CD4-positive, alpha-beta memory T cell (primary cell): ENCODE results near the gene STIL. TPM values are rescaled to one million over a fixed set of nuclear protein-coding genes. Genes with fewer than 3 reads are reported as not detected.

Experiments used
- CTCF ChIA-PET: fragments of 350-600 bp; sonication (Branson Sonifier 250); formaldehyde crosslinking; loops from one replicate; lab custom pipeline; 2021; ENCODE audit warnings: inconsistent platforms; ENCODE audit not compliant: partially characterized antibody; lab: Charles Lee
- POLR2A ChIA-PET: fragments of 350-600 bp; sonication (Branson Sonifier 250); formaldehyde crosslinking; loops from one replicate; lab custom pipeline; 2021; ENCODE audit not compliant: partially characterized antibody; lab: Charles Lee
- DNase-seq, 5 donors: peaks; one replicate each; pipeline versions ENCODE4 v3.0.0 to v3.0.0-alpha.2; 2020 to 2022; ENCODE audit warnings: mixed read lengths in 1 of 5
- H3K27ac ChIP-seq: one replicate; pipeline ENCODE4 v1.7.0; 2013; ENCODE audit warnings: low read depth, low read length
- H3K27me3 ChIP-seq: 2 replicates; pipeline ENCODE4 v1.7.0; 2013; ENCODE audit warnings: mild to moderate bottlenecking, low read length, moderate library complexity; ENCODE audit not compliant: insufficient read depth
- H3K36me3 ChIP-seq: 2 replicates; pipeline ENCODE4 v1.7.0; 2013; ENCODE audit warnings: mild to moderate bottlenecking, low read length, moderate library complexity; ENCODE audit not compliant: insufficient read depth
- H3K4me1 ChIP-seq: 2 replicates; pipeline ENCODE4 v1.7.0; 2013; ENCODE audit warnings: mild to moderate bottlenecking, low read length, moderate library complexity; ENCODE audit not compliant: insufficient read depth
- H3K4me3 ChIP-seq, 2 donors: one replicate each; pipeline ENCODE4 v1.7.0; 2013; ENCODE audit warnings: low read length in 2 of 2, mild to moderate bottlenecking in 1 of 2
- H3K9me3 ChIP-seq, 2 donors: one replicate each; pipeline ENCODE4 v1.7.0; 2013; ENCODE audit warnings: low read length in 2 of 2, control low read depth in 1 of 2; ENCODE audit not compliant: control insufficient read depth in 1 of 2
- H3K27ac Mint-ChIP-seq, 7 donors: one replicate each; pipeline ENCODE4 v1.8.0; 2020 to 2021; ENCODE audit warnings: mixed read lengths in 7 of 7, mild to moderate bottlenecking in 6 of 7, inconsistent platforms in 3 of 7, moderate library complexity in 3 of 7
- H3K27me3 Mint-ChIP-seq, 2 donors: one replicate each; pipeline ENCODE4 v1.8.0; 2020 to 2021; ENCODE audit warnings: mixed read lengths in 2 of 2
- H3K36me3 Mint-ChIP-seq, 2 donors: one replicate each; pipeline ENCODE4 v1.8.0; 2020 to 2021; ENCODE audit warnings: mixed read lengths in 2 of 2, inconsistent platforms in 1 of 2, mild to moderate bottlenecking in 1 of 2
- H3K4me1 Mint-ChIP-seq, 4 donors: one replicate each; pipeline ENCODE4 v1.8.0; 2020 to 2021; ENCODE audit warnings: mixed read lengths in 4 of 4, mild to moderate bottlenecking in 1 of 4
- H3K4me3 Mint-ChIP-seq, 8 donors: one replicate each; pipeline ENCODE4 v1.8.0; 2020 to 2021; ENCODE audit warnings: mixed read lengths in 8 of 8, mild to moderate bottlenecking in 7 of 8, moderate library complexity in 6 of 8, inconsistent platforms in 3 of 8
- H3K9me3 Mint-ChIP-seq, 8 donors: one replicate each; pipeline ENCODE4 v1.8.0; 2020 to 2021; ENCODE audit warnings: mixed read lengths in 8 of 8, mild to moderate bottlenecking in 5 of 8, inconsistent platforms in 3 of 8, moderate library complexity in 1 of 8
- intact Hi-C: fragments of 100-400 bp; cut with micrococcal nuclease; formaldehyde crosslinking; loops from one replicate; pipeline ENCODE4 v1.15.1; 2023
- polyA plus RNA-seq, 2 donors: library from polyadenylated mRNA; unstranded; fragments of 300-500 nt; fragmentation: Illumina TruSeq; gene quantifications; one replicate each; pipeline ENCODE4 v1.2.3, GENCODE V29; 2021
- total RNA-seq, 2 experiments: library from RNA; stranded (reverse); gene quantifications; one replicate each; pipeline ENCODE4 v1.2.3, GENCODE V29; 2021

The STIL gene
- total and polyA plus RNA-seq, 4 experiments from 2014 or later: 0.34 to 2.6 (median 1.3) TPM

GRCh38 chr1:47230692-47231300, 83.2 kb downstream of the STIL start:
- Histone ChIP-seq H3K9me3 (no peaks in the 10 kb centered on the region), H3K4me1 (peaks cover 33% of the 10 kb centered on the region), H3K36me3 (no peaks in the 10 kb centered on the region), H3K27ac (no peak overlapping the region), H3K4me3 (no peak overlapping the region), H3K27me3 (peaks cover 59% of the 10 kb centered on the region)
- peaks cover 72 to 73% of the 10 kb centered on the region in 2 donors for H3K27me3 Mint-ChIP-seq
- ChIA-PET CTCF (no interaction called here), POLR2A (no interaction called here)
- H3K4me1 Mint-ChIP-seq: peaks cover 16 to 45% (median 30%) of the 10 kb centered on the region in 4 donors
- peak overlapping the region in 6 of 8 donors; percentile 36 to 90 (median 81) for H3K4me3 Mint-ChIP-seq
- H3K9me3 Mint-ChIP-seq: peaks cover 0 to 5% (median 0%) of the 10 kb centered on the region in 8 donors
- no peak overlapping the region for H3K27ac Mint-ChIP-seq
- H3K36me3 Mint-ChIP-seq: no peaks in the 10 kb centered on the region
- DNase-seq: peak in 2 of 5 donors; percentile 12 to 17
- intact Hi-C loops: no loop called here

- H3K36me3 Mint-ChIP-seq: no peaks in the 10 kb centered on the region
- ChIA-PET POLR2A (interaction anchor here (0.6 kb wide), 1 partner anchor 84 kb away, joined by 3 read pairs; the partner anchor contains the start of gene STIL), CTCF (no interaction called here)
- Histone ChIP-seq H3K4me1 (peaks cover 33% of the 10 kb centered on the region), H3K4me3 (no peak overlapping the region), H3K27me3 (peaks cover 59% of the 10 kb centered on the region), H3K36me3 (no peaks in the 10 kb centered on the region), H3K27ac (no peak overlapping the region), H3K9me3 (no peaks in the 10 kb centered on the region)
- H3K27me3 Mint-ChIP-seq: peaks cover 72% of the 10 kb centered on the region in 2 donors
- H3K27ac Mint-ChIP-seq: peak overlapping the region in 1 of 7 donors; percentile 15
- no peak for DNase-seq
- peaks cover 0 to 5% (median 0%) of the 10 kb centered on the region in 8 donors for H3K9me3 Mint-ChIP-seq
- intact Hi-C loops: no loop called here
- peaks cover 17 to 46% (median 31%) of the 10 kb centered on the region in 4 donors for H3K4me1 Mint-ChIP-seq
- H3K4me3 Mint-ChIP-seq: peak overlapping the region; percentile 20 to 90 (median 60)
Measured at GRCh38 chr1:47229886-47230691, 83.9 kb downstream of the STIL start.

DNA sequence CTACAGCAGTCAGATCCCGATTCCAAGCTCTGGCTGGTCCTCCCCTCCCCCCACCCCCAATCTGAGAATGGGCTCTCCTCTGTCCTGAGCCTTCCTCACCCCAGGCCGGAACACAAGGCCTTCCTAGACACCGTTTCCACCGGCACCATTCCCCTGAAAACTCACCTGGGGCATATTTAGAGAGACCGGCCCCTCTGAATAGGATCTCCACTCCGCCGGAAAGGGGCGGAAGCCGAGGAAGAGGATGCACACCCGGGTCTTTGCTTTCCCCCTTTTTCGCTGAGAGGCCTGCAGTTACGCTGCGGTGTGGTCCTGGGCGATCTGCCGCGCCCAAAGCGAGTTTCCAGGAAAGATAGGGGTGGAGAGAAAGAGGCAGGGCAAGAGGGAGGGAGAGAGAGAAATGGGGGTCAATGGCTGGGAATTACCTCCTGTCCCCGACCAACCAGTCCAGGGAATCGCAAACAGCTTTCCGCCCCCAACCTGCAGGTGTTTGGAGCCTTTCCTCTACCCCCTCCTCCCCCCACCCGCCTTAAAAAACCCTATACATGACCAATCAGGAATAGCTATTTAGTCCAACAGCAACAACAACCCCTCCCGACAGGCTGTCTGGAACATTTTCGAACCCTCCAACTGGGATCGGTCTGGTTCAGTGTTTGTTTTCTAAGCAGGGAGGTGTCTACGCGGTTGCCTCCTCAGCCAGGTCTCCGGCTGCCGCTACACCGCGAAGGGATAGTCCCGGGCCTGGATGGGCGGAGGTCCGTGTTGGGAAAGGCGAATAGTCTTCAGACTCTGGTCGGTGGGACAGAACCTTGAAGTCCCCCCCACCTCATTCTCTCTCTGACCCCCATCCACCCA, 84.7 kb downstream of the STIL start:
- Histone ChIP-seq H3K27ac (no peak overlapping the region), H3K36me3 (no peaks in the 10 kb centered on the region), H3K27me3 (peaks cover 62% of the 10 kb centered on the region), H3K9me3 (no peaks in the 10 kb centered on the region), H3K4me1 (peaks cover 39% of the 10 kb centered on the region), H3K4me3 (no peak overlapping the region)
- peak overlapping the region in 1 of 7 donors; percentile 15 for H3K27ac Mint-ChIP-seq
- no peaks in the 10 kb centered on the region for H3K36me3 Mint-ChIP-seq
- H3K9me3 Mint-ChIP-seq: peaks cover 0 to 5% (median 0%) of the 10 kb centered on the region in 8 donors
- peaks cover 68% of the 10 kb centered on the region in 2 donors for H3K27me3 Mint-ChIP-seq
- intact Hi-C loops: no loop called here
- H3K4me1 Mint-ChIP-seq: peaks cover 17 to 46% (median 30%) of the 10 kb centered on the region in 4 donors
- ChIA-PET CTCF (interaction anchor here (2.2 kb wide), 1 partner anchor 33 kb away, joined by 5 read pairs; no protein-coding TSS in a partner anchor), POLR2A (interaction anchor here (0.6 kb wide), 1 partner anchor 85 kb away, joined by 3 read pairs; the partner anchor contains the start of gene STIL)
- DNase-seq: no peak
- peak overlapping the region in 3 of 8 donors; percentile 4 to 79 (median 58) for H3K4me3 Mint-ChIP-seq

DNA sequence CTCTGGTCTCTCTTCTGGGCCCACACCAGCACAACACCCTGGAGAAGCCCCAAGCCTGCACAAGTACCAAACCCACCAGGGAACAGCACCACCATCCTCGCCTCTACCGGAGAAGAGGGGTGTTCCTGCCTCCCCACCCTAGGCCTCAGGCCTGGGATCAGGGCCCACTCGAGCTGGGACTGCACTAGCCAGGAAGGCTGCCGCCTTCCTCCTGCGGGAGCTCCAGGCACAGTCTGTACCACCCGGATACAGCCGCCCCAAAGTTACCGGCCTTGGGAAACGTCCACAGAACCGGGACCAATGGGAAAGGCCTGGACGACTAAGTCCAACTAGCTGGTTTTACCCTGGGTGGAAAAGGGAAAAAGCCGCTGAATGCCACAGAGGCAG, 85.3 kb downstream of the STIL start:
- Mint-ChIP-seq H3K4me3 (peak overlapping the region in 1 of 8 donors; percentile 43), H3K27ac (no peak overlapping the region), H3K9me3 (peaks cover 0 to 5% (median 0%) of the 10 kb centered on the region in 8 donors), H3K4me1 (peaks cover 17 to 46% (median 30%) of the 10 kb centered on the region in 4 donors), H3K27me3 (peaks cover 62% of the 10 kb centered on the region in 2 donors), H3K36me3 (no peaks in the 10 kb centered on the region)
- intact Hi-C loops: no loop called here
- Histone ChIP-seq H3K9me3 (no peaks in the 10 kb centered on the region), H3K27me3 (peaks cover 60% of the 10 kb centered on the region), H3K4me1 (peaks cover 39% of the 10 kb centered on the region), H3K4me3 (no peak overlapping the region), H3K27ac (no peak overlapping the region), H3K36me3 (no peaks in the 10 kb centered on the region)
- CTCF ChIA-PET: interaction anchor here (2.2 kb wide), 1 partner anchor 34 kb away, joined by 5 read pairs; no protein-coding TSS in a partner anchor
- POLR2A ChIA-PET: no interaction called here
- no peak for DNase-seq

- intact Hi-C loops: no loop called here
- peaks cover 0 to 5% (median 0%) of the 10 kb centered on the region in 8 donors for H3K9me3 Mint-ChIP-seq
Measured at GRCh38 chr1:47227341-47228232, 86.4 kb downstream of the STIL start.

DNA sequence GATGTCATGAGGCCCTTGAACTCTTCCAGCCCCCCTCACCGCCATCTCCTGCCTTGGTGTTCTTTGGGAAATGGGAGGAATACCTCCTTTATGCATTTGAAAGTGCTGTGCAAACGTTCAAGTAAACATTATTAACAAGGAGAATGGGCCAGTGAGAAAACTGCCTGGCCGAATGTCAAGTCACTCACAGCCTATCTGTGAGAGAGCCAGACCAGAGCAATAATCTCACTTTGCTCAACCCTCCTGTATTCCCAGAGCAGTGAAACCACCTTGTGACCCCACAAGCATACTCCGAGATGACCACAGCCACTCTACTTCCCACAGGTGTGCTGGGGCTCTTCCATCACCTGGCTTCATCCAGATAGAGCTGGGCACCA, 87.1 kb downstream of the STIL start:
- peaks cover 15 to 32% (median 24%) of the 10 kb centered on the region in 4 donors for H3K4me1 Mint-ChIP-seq
- Histone ChIP-seq H3K9me3 (no peaks in the 10 kb centered on the region), H3K4me1 (peaks cover 33% of the 10 kb centered on the region), H3K27me3 (peaks cover 56% of the 10 kb centered on the region), H3K4me3 (no peak overlapping the region), H3K27ac (no peak overlapping the region), H3K36me3 (no peaks in the 10 kb centered on the region)
- CTCF ChIA-PET: interaction anchor here (1.1 to 2.2 kb wide), 2 partner anchors 33 to 36 kb away, joined by 3 to 5 read pairs; no protein-coding TSS in a partner anchor
- H3K9me3 Mint-ChIP-seq: peaks cover 0 to 5% (median 0%) of the 10 kb centered on the region in 8 donors
- intact Hi-C loops: no loop called here
- H3K27ac Mint-ChIP-seq: no peak overlapping the region
- POLR2A ChIA-PET: no interaction called here
- peak overlapping the region in 2 of 8 donors; percentile 6 to 34 for H3K4me3 Mint-ChIP-seq
- no peaks in the 10 kb centered on the region for H3K36me3 Mint-ChIP-seq
- peaks cover 49 to 50% of the 10 kb centered on the region in 2 donors for H3K27me3 Mint-ChIP-seq
- DNase-seq: no peak

More at GRCh38 chr1:47227341-47228232, 86.4 kb downstream of the STIL start:
- Mint-ChIP-seq H3K4me3 (peak overlapping the region in 2 of 8 donors; percentile 42 to 43), H3K36me3 (no peaks in the 10 kb centered on the region), H3K4me1 (peaks cover 17 to 36% (median 29%) of the 10 kb centered on the region in 4 donors), H3K27me3 (peaks cover 52 to 54% of the 10 kb centered on the region in 2 donors), H3K27ac (no peak overlapping the region)
- H3K4me3 ChIP-seq: no peak overlapping the region
- peaks cover 38% of the 10 kb centered on the region for H3K4me1 ChIP-seq
- ChIA-PET POLR2A (no interaction called here), CTCF (interaction anchor here (0.8 to 2.2 kb wide), 3 partner anchors 8 to 35 kb away, joined by 3 to 5 read pairs (median 3); no protein-coding TSS in a partner anchor)
- H3K36me3 ChIP-seq: no peaks in the 10 kb centered on the region
- H3K27ac ChIP-seq: no peak overlapping the region
- DNase-seq: no peak
- no peaks in the 10 kb centered on the region for H3K9me3 ChIP-seq
- peaks cover 56% of the 10 kb centered on the region for H3K27me3 ChIP-seq
